Measurements from ENCODE around the gene LMBR1L.
A peak's percentile ranks its signal among the peaks of the same experiment; 100 is the strongest.
"Not testable (repeated sequence)": the region's sequence is repeated elsewhere in the genome, so short reads cannot be mapped to it uniquely, and the experiment has no call there.

LMBR1L gene

DNA sequence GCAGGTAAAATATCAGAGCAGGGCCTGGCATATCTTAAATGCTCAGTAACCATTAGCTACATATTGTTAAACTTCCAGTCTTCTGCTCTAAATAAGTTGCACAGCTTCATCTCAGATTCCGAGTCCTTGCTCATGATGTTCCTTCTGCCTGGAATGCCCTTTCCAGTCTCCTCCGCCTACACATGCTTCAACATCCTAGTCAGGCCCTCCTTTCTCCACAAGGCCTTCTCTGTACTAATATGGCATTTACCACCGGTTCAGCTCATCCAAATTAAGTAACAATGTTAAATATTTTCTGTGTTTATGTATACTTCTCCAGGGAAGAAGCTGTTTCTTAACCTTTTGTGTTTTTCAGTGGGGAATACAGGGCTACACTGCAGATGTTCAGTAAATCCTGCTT lies 24.5 kb downstream of the LMBR1L start:
- no peak for DNase-seq (ENCODE audit: low read depth)

DNA sequence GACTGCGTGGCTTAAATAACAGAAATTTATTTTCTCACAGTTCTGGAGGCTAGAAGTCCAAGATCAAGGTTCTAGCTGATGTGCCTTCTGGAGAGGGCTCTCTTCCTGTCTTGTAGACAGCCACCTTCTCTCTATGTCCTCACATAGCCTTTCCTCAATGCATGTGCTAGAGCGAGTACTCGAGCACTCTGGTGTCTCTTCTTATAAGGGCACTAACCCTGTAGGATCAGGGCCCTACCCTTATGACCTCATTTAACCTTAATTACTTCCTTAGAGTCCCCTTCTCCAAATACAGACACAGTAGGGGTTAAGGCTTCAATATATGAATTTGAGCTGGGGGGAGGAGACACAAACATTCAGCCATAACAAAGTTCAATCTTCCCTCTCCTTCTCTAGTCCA lies 26.2 kb downstream of the LMBR1L start:
- DNase-seq (ENCODE audit: low read depth), result no peak

DNA sequence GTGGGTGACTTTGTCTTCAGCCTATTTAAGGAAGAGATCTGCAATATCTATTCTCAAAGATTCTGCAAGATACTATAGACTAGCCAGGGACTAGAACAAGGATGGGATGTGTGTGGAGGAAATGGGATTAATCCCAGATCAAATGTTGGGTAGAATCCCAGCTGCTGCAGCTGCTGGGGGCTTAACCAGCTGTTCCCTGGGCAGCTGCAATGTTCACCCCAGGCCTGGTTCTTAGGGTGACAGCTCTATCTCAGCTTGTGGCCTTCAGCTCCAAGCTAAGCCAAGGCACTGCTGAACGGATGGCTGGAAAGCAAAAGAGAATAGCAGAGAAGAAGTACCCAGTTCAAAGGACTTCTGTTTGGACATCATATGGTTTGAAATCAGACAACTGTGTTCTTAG lies 30.9 kb downstream of the LMBR1L start:
- DNase-seq (ENCODE audit: low read depth), result no peak

DNA sequence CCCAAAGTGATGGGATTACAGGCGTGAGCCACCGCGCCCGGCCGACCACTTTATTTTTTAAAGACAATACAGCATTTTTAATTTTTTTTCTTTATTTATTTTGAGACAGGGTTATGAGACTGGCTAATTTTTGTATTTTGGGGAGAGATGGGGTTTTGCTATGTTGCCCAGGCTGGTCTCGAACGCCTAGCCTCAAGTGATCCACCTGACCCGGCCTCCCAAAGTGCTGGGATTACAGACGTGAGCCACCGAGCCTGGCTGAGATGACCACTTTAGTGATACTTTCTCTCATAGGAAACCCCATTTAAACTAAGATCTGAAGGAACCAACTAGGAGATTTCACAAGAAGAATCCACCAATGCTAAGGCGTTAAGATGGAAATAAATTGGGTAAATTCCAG lies 39.7 kb downstream of the LMBR1L start:
- no peak for DNase-seq (ENCODE audit: low read depth)

DNA sequence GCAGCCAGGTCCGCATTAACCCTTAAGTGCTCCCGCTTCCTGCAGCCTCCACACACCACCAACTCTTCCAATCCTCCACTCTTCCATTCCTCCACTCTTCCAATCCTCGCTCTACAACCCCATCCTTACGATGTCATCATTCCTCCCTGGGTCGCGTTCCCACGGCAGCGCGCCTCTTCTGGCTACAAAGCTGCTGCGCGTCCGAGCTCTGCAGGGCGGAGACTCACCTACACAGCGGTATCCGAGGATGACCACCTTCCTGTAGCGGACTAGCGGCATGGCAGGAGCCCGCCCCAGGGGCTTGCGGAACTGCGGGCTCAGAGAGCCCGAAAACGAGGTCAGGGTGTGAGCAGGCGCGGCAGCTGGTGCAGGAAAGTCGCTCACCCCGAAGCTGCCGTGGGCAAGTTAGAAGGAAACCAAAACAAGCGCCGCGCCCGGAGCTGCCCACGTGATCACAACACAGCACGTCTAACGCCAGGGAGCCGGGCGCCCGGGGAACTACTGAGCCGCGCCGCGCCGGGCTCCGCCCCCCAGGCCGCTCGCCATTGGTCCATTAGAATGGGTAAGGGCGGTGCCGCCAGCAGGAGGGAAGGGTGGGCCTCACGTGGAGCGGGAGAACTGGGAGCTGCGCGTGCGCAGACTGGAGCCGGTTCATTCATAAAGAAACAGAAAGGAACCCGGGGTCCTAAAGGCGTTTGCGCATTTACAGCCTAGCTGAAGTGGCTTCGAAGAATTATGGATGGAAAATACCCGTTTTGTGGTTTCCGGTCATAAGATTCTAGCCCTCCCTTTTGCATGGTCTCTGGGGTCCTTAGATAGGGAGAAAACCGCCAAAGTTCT lies 40.9 kb downstream of the LMBR1L start, which contains the start of gene RHEBL1:
RHEBL1 (minus strand) TSS at position 473 of the 840 bp plus-strand sequence; CDS start at position 279, 194 bp downstream.
- peak; percentile 94 for DNase-seq (ENCODE audit: low read depth)

DNA sequence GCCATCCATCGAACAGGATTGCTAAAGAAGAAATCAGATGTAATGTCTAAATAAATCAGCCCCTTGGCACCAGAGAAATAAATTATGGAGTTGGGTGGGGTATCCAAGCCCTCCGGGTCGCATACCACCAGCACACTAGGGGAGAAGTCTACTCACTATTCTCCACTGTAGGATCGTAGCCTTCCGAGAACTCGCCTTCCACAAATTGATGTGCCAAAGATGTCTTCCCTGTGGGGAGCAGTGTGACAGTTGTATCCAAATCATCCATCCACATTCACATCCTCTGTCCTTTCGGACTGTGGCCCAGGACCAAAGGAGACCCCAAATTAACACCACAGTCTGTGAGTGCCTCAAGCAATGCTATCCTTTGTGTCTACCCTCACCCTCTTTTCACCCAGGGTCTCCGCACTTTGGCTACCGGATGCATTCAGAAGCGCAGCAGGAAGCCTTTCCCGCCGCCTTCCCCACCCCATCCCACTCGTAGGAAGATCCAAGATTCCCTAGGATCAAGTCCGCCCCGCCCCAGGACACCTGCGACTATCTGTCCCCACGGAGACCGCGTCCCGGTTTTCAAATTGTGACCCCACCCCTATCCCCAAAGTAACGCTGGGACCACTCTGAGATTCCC lies 41.7 kb downstream of the LMBR1L start:
- no peak for DNase-seq (ENCODE audit: low read depth)

DNA sequence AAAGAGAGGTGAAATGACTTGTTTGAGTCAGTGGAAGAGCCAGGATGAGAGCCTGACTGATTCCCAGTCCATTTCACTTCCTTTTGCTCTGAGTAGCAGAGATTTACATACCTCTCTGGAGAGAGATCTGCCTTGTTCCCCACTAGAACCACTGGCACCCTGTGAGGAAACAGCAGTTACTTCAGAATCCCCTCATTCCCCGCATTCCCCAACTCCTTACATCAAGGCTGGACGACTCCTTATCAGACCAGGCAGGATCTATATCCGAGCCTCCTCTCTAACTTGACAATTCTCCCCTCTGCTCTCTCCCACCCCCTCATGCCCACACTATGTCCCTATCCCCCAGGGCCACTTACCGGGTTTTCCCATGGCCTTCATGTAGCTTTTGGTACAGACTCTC lies 44.5 kb downstream of the LMBR1L start:
- no peak for DNase-seq (ENCODE audit: low read depth)

DNA sequence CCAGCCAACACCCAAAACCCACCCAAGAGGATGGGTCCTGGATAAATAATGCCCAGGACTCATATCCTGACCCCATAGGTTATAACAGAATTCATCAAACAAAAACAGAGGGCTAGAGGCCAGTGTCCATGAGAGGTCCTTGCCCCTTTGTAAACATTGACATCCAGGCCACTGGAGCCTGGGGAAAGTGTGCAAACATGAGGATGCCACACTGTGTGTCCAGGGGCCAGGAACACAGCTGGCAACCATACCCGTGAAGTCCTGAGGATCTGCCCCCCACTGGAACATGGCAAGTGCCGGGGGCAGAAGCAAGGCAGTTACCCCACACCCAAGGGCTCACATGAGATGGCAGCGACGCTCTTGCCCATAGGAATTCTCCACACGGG lies 45.9 kb downstream of the LMBR1L start:
- no peak for DNase-seq (ENCODE audit: low read depth)

DNA sequence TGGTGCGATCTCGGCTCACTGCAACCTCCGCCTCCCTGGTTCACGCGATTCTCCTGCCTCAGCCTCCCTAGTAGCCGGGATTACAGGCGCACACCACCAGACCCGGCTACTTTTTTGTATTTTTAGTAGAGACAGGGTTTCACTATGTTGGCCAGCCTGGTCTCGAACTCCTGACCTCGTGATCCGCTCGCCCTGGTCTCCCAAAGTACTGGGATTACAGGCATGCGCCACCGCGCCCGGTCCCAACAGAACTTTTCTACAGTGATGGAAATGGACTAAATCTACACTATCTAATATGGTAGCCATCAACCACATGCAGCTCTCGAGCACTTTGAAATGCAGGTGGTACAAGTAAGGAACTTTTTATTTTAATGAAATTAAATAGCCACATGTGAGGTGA lies 48.7 kb downstream of the LMBR1L start:
- not testable (repeated sequence) for DNase-seq (ENCODE audit: low read depth)

DNA sequence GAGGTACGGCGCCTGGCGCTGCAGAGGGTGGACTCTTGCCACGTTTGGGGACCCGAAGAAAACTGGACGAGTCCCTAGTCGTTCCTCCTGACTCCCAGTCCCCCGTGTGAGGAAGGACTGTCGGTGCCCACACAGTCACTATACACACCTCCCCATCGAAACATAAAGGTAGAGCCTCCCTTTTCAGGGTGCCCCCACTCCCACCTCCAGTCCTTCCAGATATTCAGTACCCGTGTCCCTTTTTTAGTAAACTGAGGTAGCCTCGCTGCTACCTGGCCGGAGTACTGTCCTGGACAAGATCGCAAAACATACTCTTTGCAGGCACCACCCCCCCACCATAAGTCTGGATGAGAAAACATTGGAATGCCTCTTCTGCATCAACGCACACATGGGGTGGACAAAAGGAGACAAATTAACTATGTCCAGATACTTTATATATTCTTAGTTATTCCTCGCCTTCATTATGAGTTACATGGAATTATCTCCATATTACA lies 49.4 kb downstream of the LMBR1L start:
- DNase-seq (ENCODE audit: low read depth), result no peak

DNA sequence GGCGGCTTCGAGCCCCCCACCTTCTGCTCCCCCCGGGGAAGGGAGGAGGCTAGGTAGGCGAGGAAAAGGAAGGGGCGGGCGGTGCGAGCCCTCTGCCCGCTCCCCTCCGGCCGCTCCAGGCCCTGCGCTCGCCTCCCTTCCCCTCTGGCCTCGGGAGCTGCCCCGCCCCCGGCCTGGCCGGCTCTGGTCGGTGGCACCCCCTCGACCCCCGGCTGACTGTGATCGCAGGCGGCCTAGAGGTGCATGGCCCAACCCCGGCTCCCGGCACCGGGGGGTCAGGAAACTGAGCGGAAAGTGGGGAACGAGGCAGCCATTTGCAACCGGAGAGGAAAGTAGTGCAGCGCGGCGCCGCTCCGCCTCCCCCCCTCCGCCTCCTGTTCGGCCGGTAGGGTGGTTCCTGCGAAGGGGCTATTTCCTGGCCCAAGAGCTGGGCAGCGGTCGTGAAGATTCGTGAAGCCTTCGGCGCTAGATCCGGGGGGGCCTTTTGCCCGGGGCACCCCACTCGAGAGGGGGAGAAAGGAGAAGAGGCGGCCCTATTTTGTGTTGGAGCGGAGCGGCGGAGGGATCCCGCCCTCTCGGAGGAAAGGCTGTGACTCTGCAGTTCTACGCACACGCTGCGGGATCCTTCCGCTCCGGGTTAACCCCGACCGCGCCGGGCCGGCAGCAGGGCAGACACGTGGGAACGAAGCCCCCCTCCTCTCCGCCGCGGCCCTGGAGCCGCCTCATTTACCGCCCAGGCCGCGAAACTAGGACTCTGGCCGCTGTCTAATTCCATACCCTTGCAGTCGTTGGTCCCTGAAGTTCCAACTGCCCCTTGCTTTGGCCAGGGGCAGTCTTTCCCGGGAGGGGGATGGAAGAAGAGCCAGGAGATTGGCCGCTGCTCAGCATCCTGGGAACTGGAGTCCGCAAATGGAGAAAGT lies 50.1 kb downstream of the LMBR1L start, which contains the start of gene KMT2D:
KMT2D (minus strand) TSS at position 558 of the 920 bp plus-strand sequence. CDS start 5,470 bp downstream, outside the sequence.
- peak; percentile 82 for DNase-seq (ENCODE audit: low read depth)

DNA sequence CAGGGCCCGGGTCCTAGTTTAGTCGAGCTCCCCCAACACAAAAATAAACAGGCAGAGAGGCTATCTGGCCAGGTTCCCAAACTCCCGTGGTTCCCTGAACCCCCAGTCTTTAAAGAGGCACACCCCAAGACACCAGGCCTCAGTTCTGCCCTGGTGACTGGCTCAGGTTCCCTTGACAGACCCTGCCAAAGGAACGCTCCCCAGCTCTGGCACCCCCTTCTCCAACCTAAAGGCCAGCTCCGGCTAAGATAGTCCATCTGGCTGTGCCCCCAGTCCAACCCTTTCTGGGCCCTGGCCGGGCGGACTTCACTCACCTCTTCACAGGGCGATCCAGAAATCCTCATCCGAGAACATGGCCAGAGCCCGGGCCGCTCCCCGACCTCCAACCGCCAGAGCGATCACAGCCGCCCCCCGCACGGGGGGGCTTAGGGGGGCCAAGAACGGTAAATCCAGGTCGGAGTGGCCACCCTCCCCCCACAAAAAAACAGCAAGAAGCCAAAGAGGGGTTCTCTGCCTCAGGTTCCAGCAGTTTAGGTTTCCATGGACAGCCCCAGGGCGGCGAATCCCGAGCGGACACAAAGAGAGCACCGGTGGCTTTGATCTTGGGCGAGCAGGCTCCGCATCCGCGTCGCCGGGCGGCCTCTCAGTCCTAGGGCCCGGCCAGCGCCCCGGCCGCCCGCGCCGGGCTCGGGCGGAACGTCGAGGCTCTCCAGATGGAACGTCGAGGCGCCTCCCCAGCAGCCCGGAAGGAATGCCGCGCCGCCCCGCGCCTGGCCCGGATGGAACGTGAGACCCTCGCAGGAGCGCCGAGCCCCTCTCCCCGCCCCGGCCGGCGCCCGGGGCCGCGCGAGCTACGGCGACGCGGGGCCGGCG lies 51.1 kb downstream of the LMBR1L start:
- no peak for DNase-seq (ENCODE audit: low read depth)

DNA sequence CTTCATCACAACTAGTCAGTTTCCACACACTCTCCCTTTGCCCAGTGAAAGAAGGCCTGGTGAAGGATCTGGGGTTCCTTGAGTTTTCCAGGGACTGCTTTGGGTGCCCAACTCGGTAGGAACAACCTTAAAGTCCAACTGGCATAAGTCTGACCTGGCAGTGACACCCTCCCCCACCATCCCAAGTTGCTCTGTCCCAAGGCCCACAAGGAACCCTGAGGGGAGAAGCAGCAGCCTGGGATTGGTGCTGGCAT lies 51.7 kb downstream of the LMBR1L start:
- DNase-seq (ENCODE audit: low read depth), result no peak

DNA sequence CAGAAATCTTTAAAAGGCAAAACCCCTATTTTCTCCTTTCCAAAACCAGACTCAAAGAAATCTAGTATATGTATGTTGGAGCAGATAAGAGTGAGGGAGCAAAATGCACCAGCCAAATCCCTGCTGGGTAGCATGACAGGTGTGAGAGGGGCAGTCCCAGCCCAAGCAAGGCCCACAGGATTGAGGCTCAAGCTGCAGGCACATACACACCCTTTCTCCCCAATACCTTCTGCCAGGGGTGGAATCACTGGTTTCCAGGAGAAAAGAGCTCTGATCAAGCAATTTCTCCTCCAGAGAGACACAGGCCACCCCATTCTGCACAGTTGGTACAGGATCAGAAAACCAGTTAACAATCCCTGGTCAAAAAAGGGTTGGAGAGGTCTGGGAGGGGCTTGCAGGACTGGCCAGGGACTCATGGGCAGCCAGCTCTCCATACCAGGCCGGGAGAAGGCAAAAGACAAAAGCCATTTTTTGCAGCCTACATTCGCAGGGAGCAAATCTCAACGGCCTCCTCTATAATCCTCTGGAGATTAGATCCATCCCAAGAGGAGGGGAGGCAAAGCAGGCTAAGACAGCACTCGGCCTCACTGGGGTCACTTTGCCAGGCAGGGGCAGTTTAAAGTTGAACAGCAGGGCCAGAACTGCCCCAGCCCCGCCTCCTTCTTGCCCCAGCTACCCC lies 52.1 kb downstream of the LMBR1L start:
- DNase-seq (ENCODE audit: low read depth), result no peak

DNA sequence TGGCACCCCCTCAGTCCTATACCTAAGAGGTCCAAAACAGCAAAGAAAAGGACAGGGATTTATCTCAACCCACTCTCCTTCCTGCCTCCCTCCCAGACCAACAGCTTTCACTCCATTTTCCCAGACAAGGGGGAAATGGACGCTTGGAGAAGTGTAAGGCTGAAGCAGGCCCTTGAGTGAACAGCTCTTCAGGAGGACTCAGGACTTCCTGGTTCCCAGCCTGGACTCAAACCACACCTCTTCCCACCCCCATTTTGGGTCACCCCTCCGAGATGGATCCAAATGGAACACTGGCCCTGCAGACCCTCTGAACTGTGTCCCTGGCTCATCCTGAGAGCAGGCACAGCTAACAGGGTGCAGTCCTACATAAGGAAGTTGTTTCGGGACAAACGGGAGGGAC lies 52.8 kb downstream of the LMBR1L start:
- no peak for DNase-seq (ENCODE audit: low read depth)

DNA sequence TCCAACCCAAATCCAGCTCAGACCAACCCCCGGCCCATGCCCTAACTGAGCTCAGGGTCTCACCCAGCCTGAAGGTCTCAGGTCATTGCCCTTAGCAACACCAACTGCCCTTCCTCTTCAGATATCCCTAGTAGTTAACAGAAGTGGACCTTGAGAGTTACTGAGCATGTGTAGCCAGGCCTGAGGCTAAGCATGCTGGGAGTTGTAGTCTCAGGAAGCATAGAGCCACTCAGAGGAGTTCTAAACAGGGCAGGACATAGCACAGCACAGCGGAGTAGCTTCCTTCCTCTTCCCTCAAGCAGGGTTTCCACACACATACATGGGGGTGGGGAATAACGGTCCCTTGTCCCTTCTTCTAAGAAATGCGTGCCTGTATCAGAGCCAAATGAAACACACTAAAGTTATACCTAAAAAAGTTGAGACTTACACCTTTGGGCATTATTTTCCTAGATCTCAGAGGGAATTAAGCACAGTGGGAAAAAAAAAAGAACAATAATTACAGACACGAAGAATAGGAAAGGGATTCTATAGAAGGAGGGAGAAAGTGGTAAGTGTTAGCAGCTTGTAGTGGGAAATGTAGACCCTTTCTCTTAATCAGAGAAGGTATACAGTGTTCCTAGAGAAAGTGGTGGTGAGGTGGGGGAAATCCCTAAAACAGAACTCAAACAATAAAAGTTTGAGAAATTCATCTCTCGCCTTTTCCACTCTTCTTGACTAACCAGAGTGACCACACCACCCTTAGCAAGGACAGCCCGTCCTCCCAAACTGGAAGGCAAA lies 54.5 kb downstream of the LMBR1L start:
- peak; percentile 57 for DNase-seq (ENCODE audit: low read depth)

DNA sequence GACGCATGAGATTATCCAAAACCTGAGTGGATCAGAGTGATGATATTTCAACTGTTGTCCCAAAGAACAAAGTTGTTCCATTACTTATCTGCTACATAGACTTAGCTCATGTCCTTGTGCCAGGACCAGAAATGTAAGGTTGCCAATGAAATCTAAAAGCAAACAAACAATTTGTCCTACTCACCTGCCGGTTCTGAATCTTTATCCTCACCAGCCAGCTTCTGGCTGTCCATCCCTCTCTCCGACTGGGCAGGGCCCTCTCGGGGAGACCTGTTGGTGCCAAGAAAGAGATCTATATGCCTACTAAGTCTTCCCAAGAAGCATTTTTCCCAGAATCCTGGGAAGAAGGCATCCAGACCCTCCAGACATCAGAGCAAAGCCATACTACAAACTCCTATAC lies 55.6 kb downstream of the LMBR1L start:
- no peak for DNase-seq (ENCODE audit: low read depth)

DNA sequence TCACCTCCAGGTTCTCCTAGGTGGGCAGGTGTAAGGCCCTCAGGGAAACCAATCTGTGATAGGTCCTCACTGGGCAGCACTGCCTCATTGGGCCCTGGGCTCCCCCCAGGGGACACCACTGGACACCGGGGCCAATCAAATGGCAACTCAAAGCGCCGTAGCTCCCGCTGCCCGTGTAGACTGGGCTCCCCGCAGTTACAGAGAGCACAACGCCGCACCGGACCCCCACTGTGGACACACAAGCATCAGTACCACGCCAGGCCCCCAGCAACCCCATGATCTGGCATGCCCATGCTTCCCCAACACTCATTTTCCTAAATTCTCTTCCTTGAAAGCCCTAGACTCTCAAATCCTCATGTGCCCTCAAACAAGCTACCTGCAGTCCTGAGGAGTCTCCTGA lies 56.1 kb downstream of the LMBR1L start:
- no peak for DNase-seq (ENCODE audit: low read depth)

DNA sequence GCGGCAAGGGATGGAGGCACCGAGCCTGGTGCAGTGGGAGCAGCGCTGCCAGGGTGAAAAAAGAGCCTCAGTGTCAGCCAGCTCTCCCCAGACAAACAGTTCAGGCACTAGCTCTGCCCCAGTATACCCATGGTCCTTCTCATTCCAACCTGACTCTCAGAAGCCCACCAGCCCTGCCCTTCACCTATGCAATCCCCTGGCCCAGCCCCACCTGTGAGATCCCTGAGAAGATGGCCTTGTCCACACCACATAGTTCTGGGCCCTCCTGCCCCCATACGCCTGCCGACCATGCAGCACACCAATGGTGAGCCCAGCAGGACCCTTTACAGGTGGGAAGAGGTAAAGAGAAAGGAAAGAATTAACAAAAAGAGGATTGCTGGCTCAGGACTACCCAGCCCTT lies 56.6 kb downstream of the LMBR1L start:
- no peak for DNase-seq (ENCODE audit: low read depth)
